GM19025 (cell line): ENCODE measurements around the gene BCORL1.

Experiments used
- ATAC-seq: cut with Tn5 transposase; IDR thresholded peaks from one replicate; pipeline ENCODE4 v1.9.1; 2021; ENCODE audit warnings: mild to moderate bottlenecking, low read depth, moderate library complexity; ENCODE audit not compliant: unreplicated experiment

BCORL1 gene

GRCh38 chrX:130012683-130013082 is 30.2 kb downstream of the BCORL1 start:
- no peak for ATAC-seq

GRCh38 chrX:130013661-130014060 is 31.2 kb downstream of the BCORL1 start:
- no peak for ATAC-seq

- no peak for ATAC-seq
Observed at GRCh38 chrX:130014356-130014755, 31.9 kb downstream of the BCORL1 start.

- ATAC-seq = no peak
Observed at GRCh38 chrX:130014770-130015169, 32.3 kb downstream of the BCORL1 start.

DNA sequence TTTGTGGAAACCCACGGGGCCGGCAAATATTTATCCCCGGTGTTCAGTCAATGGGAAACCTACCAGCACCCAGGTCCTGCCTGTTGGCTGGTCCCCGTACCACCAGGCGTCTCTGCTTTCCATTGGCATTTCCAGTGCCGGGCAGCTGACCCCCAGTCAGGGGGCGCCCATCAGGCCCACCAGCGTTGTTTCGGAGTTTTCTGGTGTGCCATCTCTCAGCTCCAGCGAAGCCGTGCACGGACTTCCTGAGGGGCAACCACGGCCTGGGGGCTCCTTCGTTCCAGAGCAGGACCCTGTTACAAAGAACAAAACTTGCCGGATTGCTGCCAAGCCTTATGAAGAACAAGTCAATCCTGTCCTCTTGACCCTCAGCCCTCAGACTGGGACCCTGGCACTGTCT is 32.7 kb downstream of the BCORL1 start:
- ATAC-seq = no peak

GRCh38 chrX:130018143-130018542 is 35.7 kb downstream of the BCORL1 start:
- ATAC-seq = no peak

DNA sequence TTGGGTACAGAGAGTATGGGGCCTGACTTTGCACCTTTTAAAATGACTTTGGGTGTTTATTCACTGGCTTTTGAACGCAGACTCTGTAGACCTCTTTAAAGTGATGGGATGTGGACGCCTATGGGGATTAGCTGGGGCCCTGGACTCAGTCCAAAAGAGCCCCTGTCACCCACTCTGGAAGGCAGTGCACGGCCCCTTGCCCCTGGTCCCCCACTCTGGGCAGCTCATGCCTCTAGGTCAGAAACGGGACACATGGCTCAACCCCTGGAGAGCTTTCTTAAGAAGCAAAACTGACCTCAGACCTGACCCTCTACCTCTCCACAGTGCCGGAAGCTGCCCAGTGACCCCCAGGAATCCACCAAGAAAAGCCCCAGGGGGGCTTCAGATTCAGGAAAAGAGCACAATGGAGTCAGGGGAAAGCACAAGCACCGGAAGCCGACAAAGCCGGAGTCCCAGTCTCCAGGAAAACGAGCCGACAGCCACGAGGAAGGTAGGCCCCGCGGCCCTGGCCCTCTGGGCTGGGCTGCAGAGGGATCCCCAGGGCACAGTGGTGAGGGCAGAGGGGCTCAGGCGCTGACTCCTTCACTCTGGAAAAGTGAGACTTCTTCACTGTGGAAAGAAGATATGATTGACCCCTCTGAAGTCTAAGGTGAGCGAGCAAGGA is 38.4 kb downstream of the BCORL1 start:
- no peak for ATAC-seq

DNA sequence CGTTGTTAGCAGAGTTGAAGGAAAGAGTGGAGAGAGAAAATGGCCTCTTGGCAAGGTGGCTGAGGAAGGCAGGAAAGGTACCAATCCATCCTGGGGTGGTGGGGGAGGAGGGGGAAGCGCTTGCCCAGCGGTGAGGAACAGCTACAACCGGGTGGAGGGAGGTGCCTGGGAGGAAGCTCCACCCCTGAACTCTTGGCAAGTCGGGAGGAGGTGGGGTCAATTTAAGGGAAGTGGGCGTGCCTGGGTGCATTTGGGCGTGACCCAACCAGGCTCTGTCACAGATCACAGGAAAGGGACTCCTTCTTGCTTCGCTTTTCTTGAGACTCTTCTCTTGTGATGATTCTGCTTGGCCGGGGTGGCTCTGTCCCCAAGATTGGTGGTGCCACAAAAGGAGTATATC is 41.7 kb downstream of the BCORL1 start:
- peak; percentile 99 for ATAC-seq

- ATAC-seq = no peak
Observed at GRCh38 chrX:130025256-130025655, 42.8 kb downstream of the BCORL1 start.

DNA sequence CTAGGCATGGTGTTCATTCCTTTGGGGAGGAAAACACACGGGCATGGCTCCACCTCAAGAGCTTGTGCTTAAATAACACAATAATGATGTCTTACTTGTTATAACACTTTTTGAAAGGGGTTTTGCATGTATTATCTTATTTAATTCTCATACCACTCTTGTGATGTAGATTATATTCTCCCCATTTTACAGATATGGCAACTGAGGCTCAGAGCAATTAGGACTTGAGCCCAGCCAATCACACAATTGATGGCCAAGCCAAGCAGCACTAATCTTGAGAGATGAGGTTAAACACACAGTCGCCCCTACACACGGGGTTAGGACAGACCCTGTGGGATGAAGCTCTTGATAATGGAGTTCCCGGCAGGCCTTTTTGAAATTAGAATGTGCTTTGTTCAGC is 45.1 kb downstream of the BCORL1 start:
- no peak for ATAC-seq

DNA sequence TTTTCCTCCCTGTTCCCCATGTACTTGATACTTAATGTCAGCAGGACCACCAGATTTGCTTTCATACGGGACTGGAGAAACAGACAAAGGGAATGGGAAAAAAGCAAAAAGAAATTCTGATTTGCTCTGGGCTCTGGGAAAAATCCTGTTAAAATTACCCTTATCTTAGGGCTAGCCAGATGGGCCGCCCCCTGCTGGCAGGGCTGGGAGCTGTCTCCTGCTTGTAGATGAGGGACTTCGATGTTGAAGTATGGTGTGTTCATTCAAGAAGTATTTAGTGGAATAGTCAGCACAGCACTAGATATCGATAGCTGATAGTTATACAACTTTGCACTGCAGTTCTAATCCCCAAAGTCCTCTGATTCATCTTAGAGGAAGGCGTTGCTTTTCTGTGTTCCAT is 45.8 kb downstream of the BCORL1 start:
- no peak for ATAC-seq

- no peak for ATAC-seq
Observed at GRCh38 chrX:130030826-130031225, 48.4 kb downstream of the BCORL1 start.

DNA sequence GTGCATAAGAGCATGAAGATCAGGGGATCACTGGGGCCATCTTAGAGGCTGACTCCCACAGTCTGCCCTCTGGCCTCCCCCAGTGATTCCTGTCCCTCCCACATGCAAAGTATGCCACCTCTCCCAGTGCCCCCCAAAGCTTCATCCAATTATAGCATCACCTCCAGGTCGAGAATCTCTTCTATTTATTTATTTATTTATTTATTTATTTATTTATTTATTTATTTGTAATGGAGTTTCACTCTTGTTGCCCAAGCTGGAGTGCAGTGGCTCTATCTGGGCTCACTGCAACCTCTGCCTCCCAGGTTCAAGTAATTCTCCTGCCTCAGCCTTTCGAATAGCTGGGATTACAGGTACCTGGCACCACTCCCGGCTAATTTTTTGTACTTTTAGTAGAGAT is 50.1 kb downstream of the BCORL1 start:
- no peak for ATAC-seq

DNA sequence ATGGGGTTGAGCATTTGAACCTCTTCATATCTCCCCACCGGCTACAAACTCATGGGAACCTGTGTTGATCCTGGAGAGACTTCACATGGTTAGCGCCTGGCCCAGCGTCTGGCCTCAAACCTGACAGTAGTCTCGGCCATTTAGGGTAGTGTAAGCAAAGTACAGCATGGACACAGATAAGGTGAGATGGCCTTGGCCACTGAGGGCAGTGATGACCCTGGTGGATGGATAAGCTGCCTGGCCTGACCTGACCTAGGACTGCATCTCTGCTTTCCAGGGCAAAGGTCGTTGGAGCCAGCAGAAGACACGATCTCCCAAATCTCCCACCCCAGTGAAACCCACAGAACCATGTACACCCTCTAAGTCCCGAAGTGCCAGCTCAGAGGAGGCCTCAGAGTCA is 51.7 kb downstream of the BCORL1 start:
- no peak for ATAC-seq

DNA sequence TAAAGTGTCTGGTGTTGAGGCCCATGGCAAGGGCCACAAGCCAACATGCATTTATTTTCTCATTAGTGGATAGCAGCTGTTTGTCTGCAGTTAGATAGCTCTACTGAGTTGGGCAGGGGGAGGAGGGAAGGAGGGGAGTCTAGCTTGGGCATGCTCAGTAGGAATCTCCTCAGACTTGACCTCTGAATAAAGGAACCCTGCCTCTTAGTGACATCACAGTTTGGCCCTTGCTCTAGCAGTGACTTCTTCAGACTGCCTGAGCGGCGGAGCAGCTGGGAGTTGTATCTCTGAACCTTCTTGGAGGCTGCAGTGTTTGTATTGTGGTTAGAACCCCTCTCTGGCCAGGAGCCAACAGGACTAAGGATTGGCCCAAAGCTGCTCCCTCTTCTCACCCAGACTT is 57.4 kb downstream of the BCORL1 start:
- no peak for ATAC-seq

- no peak for ATAC-seq
Observed at GRCh38 chrX:130047416-130047815, 65.0 kb downstream of the BCORL1 start.

DNA sequence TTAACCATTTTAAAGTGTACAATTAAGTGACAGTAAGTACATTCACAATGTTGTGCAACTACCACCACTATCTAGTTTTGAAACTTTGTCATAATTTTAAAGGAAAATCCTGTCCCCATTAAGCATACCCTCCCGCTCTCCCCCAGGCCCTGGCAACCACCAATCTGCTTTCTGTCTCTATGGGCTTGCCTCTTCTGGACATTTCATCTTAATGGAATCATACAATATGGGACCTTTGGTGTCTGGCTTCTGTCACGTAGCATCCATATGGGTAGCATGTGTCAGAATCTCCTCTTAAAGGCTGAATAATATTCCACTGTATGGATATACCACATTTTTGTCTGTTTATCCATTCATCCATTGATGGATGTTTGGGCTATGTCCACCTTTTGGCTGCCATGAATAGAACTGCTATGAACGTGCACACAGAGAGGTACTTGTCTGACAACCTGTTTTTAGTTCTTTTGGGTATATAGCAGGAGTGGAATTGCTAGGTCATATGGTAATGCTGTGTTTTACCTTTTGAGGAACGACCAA is 66.3 kb downstream of the BCORL1 start:
- no peak for ATAC-seq

DNA sequence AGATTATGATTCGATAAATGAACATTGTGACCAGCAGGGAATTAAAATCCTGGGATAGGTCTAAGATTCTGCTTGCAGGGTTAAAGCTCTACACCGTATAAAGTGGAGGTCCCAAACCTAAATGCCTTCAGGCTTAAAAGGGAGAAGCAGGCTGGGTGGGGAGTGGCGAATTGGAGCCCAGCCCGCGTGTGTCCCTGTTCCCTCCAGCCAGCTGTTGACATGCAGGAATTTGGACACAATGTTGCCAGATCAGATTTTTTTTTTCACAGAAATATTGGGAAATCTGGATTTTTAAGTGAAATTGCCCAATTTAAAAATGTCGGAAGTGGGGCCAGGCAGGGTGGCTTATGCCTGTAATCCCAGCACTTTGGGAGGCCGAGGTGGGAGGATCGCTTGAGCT is 67.4 kb downstream of the BCORL1 start:
- no peak for ATAC-seq

DNA sequence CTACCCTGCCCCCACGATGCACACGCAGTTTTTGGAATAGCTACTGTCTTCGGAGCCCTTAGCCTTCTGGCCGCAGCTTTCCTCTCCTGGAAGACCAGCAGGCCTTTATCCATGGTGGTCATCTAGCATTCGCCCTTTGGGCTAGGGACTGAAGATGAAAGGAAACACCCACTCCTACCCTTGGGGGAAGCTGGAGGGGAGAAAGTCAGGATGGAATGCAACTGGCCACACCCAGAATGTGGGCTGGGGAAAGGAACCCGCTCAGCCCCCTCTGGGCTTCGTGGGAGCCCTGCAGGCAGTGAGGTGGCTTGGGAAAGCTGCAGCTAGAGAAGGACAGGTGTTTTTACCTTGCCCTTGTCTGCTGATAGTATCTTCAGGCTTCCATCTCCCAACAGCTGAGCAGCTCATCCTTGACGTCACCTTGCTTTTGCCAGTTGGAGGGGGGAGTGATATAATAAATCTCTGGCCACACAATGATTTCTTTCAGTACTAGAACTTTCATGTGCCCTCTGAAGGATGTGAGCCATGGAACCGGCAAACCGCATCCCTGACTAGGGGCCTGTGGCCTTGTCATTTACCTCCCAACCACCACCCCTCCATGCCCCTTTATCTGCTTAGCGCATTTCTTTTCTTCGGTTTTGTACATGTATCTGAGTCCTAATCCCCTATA is 68.9 kb downstream of the BCORL1 start:
- no peak for ATAC-seq

DNA sequence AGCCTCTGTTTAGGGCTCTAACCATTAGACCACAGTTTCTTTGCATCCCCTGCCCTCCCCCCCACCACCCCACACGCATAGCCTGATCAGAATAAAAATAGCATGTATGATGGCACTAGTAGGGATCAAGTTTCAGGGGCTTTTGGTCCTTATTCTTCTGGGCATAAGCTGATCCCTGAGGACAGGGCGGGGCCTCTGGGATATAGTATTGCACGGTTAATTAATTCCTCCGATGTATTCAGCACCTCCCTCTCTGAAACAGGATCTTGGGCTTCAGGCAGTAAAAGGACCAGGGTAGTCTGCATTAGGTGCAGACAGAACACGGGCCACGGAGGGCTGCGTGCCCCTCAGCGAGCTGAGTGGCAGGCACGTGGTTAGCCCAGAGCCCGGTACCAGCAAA is 70.8 kb downstream of the BCORL1 start:
- ATAC-seq = no peak

DNA sequence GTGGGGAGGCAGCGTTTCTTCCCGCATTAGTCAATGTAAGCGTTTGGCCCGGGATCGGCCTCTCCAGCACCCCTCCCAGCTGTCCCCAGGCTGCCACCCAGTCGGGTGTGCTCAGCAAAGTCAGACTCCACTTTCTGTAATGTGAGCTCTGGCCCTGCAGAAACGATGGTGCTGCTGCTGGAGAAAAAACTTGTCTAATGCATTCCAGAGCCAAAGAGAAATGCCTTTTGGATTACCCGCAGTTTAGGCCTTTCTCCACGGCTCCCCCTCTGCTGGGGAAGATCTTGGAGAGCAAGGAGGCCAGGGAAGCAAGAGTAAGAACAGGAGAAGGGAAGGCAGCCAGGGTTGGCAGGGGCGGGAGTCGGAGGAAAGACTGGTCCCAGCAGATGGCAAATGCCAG is 72.7 kb downstream of the BCORL1 start:
- ATAC-seq = no peak

- no peak for ATAC-seq
Observed at GRCh38 chrX:130055899-130056298, 73.5 kb downstream of the BCORL1 start.
